Endothelial cell of umbilical vein (primary cell): ENCODE measurements around the gene TNPO1. TPM values are rescaled to one million over a fixed set of nuclear protein-coding genes. Genes with fewer than 3 reads are reported as not detected.

ENCODE experiments used
- Bru-seq: library from RNA; stranded (reverse); fragments of 400-500 nt; gene quantifications from one replicate; lab custom pipeline; 2021; lab: Mats Ljungman, UMichigan
- BruChase-seq, 2 experiments: library from RNA; stranded (reverse); fragments of 400-500 nt; gene quantifications; one replicate each; lab custom pipeline; 2021; lab: Mats Ljungman, UMichigan
- BruUV-seq: library from RNA; stranded (reverse); fragments of 400-500 nt; replicated peaks from 2 replicates; lab custom pipeline; 2021; lab: Mats Ljungman, UMichigan
- CTCF ChIA-PET: fragments of 300-600, 350-600 bp; sonication (Branson Sonifier 250); formaldehyde crosslinking; loops from one replicate; lab custom pipeline; 2021; ENCODE audit warnings: antibody characterized with exemption, inconsistent platforms; lab: Charles Lee
- POLR2A ChIA-PET: fragments of 300-600, 350-600 bp; sonication (Branson Sonifier 250); formaldehyde crosslinking; loops from one replicate; lab custom pipeline; 2021; ENCODE audit warnings: antibody characterized with exemption, inconsistent platforms; lab: Charles Lee
- DNase-seq: peaks from one replicate; pipeline ENCODE4 v3.0.0-alpha.2; 2011; ENCODE audit warnings: low read depth, low spot score
- FAIRE-seq: peaks from 2 replicates; lab custom pipeline; 2011; peaks lifted over from hg19 to GRCh38; lab: Jason Lieb, UNC
- H2AFZ ChIP-seq: 2 replicates; pipeline ENCODE4 v1.6.0; 2012; ENCODE audit warnings: low read depth, low read length, control low read depth, inconsistent platforms
- H3K27ac ChIP-seq: 2 replicates; pipeline ENCODE4 v1.5.1; 2011; ENCODE audit warnings: low read depth, mild to moderate bottlenecking, control low read depth, low read length, moderate library complexity; ENCODE audit not compliant: insufficient read depth
- H3K27me3 ChIP-seq, 2 experiments: 2 replicates each; pipeline versions ENCODE4 v1.6.0 to v1.6.1; 2011; ENCODE audit warnings: low read length in 2 of 2, mixed read lengths in 1 of 2; ENCODE audit not compliant: control insufficient read depth in 2 of 2, insufficient read depth in 2 of 2
- H3K36me3 ChIP-seq, 2 experiments: 2 replicates in 1 of 2; 3 replicates in 1 of 2; pipeline ENCODE4 v1.5.1; 2011; ENCODE audit warnings: low read length in 2 of 2, mild to moderate bottlenecking in 1 of 2, moderate library complexity in 1 of 2; ENCODE audit not compliant: control insufficient read depth in 2 of 2, insufficient read depth in 2 of 2; ENCODE audit errors: extremely low read depth in 1 of 2
- H3K4me1 ChIP-seq: 3 replicates; pipeline ENCODE4 v1.5.1; 2011; ENCODE audit warnings: mild to moderate bottlenecking, low read length; ENCODE audit not compliant: control insufficient read depth, insufficient read depth; ENCODE audit errors: extremely low read depth
- H3K4me2 ChIP-seq: 2 replicates; pipeline ENCODE4 v1.6.1; 2011; ENCODE audit warnings: low read length, control low read depth, mixed read lengths; ENCODE audit not compliant: insufficient read depth
- H3K4me3 ChIP-seq, 3 experiments: fragments of 200-600 bp in 1 of 3; sonication (generic), shearing (Covaris generic) in 1 of 3; replicated peaks in 1 of 3; 2 replicates each; pipeline ENCODE4 v1.5.1; 2011 to 2016; ENCODE audit warnings: control low read depth in 3 of 3, low read length in 3 of 3, mild to moderate bottlenecking in 2 of 3, inconsistent platforms in 1 of 3, low read depth in 1 of 3, moderate library complexity in 1 of 3; ENCODE audit not compliant: insufficient read depth in 1 of 3
- H3K79me2 ChIP-seq: 2 replicates; pipeline ENCODE4 v1.6.0; 2012; ENCODE audit warnings: low read length, inconsistent platforms; ENCODE audit not compliant: control insufficient read depth, insufficient read depth
- H3K9ac ChIP-seq: replicated peaks from 2 replicates; pipeline ENCODE3; 2011; ENCODE audit warnings: low read length, control low read depth; ENCODE audit not compliant: insufficient read depth; ENCODE audit errors: extremely low read depth
- H3K9me1 ChIP-seq: replicated peaks from 3 replicates; pipeline ENCODE4 v1.6.0; 2011; ENCODE audit warnings: mild to moderate bottlenecking, low read length; ENCODE audit not compliant: control insufficient read depth, insufficient read depth; ENCODE audit errors: extremely low read depth
- H3K9me3 ChIP-seq: replicated peaks from 2 replicates; pipeline ENCODE4 v1.5.1; 2012; ENCODE audit warnings: low read length, inconsistent platforms; ENCODE audit not compliant: control insufficient read depth, insufficient read depth
- H4K20me1 ChIP-seq: replicated peaks from 2 replicates; pipeline ENCODE3; 2011; ENCODE audit warnings: mild to moderate bottlenecking, low read length; ENCODE audit not compliant: control insufficient read depth, insufficient read depth; ENCODE audit errors: extremely low read depth
- EZH2 ChIP-seq: IDR thresholded peaks from 2 replicates; pipeline ENCODE4 v1.6.1; 2012; ENCODE audit warnings: borderline replicate concordance, low read depth, mild to moderate bottlenecking, moderate library complexity, low read length, inconsistent platforms; ENCODE audit not compliant: severe bottlenecking
- FOS ChIP-seq: IDR thresholded peaks from 2 replicates; pipeline ENCODE4 v1.6.1; 2011; ENCODE audit warnings: mild to moderate bottlenecking, low read length, moderate library complexity, borderline replicate concordance; ENCODE audit not compliant: insufficient read depth
- GATA2 ChIP-seq: IDR thresholded peaks from 2 replicates; pipeline ENCODE4 v1.7.0; 2011; ENCODE audit warnings: low read depth, mild to moderate bottlenecking, moderate library complexity, mixed read lengths, low read length; ENCODE audit not compliant: insufficient read length, insufficient read depth
- JUN ChIP-seq: IDR thresholded peaks from 2 replicates; pipeline ENCODE4 v1.6.1; 2011; ENCODE audit warnings: borderline replicate concordance, low read depth; ENCODE audit not compliant: insufficient read length, insufficient read depth
- MYC ChIP-seq: IDR thresholded peaks from one replicate; pipeline ENCODE4 v1.6.1; 2011; ENCODE audit warnings: mild to moderate bottlenecking, low read depth, low read length
- POLR2A ChIP-seq: IDR thresholded peaks from 2 replicates; pipeline ENCODE4 v1.6.1; 2012; ENCODE audit warnings: low read depth, mild to moderate bottlenecking, control low read depth, low read length
- POLR2AphosphoS5 ChIP-seq: IDR thresholded peaks from 2 replicates; pipeline ENCODE4 v1.6.1; 2012; ENCODE audit warnings: low read depth, mild to moderate bottlenecking, control low read depth, low read length, moderate library complexity; ENCODE audit not compliant: insufficient read depth
- dilution Hi-C: fragments of 300-500 bp; cut with MboI; formaldehyde crosslinking; loops from one replicate; pipeline ENCODE4 v1.15.0; 2019; ENCODE audit warnings: low sequenced_read_pairs; ENCODE audit not compliant: extremely low pct_ligation_motif_present
- intact Hi-C: fragments of 100-400 bp; cut with micrococcal nuclease; formaldehyde crosslinking; loops from one replicate; pipeline ENCODE4 v1.10.0; 2022
- long read RNA-seq: library from polyadenylated mRNA; stranded (forward); transcript quantifications from one replicate; pipeline ENCODE4 v2.0.0, GENCODE V29; 2021
- polyA minus RNA-seq, 3 experiments: library from RNA; depleted of rRNA, polyadenylated mRNA; stranded (reverse); fragments of >200 nt; gene quantifications; 1 replicate in 1 of 3; 2 replicates in 2 of 3; pipeline ENCODE4 v1.2.3, GENCODE V29; 2011
- polyA plus RNA-seq, 4 experiments: library from polyadenylated mRNA; depleted of rRNA in 3 of 4; stranded (reverse) in 3 of 4; unstranded in 1 of 4; fragments of >200 nt; gene quantifications; 2 replicates each; pipeline versions ENCODE4 v1.2.1 to v1.2.3, GENCODE V29; 2011 to 2012; ENCODE audit warnings: missing spikeins in 1 of 4
- total RNA-seq: library from RNA; stranded (reverse); gene quantifications from 2 replicates; pipeline ENCODE4 v1.2.3, GENCODE V29; 2021
- TF ChIP-seq, protein P1 (sequence below), 2 donors: IDR thresholded peaks; 1 replicate in 1 of 2; 2 replicates in 1 of 2; pipeline ENCODE4 v1.5.1; 2011; ENCODE audit warnings: low read length in 2 of 2, mild to moderate bottlenecking in 2 of 2, moderate library complexity in 2 of 2, control low read depth in 1 of 2, inconsistent platforms in 1 of 2, low read depth in 1 of 2; ENCODE audit not compliant: insufficient read depth in 1 of 2; ENCODE audit errors: extremely low read depth in 1 of 2
- TF ChIP-seq, protein P2 (sequence below): IDR thresholded peaks from 2 replicates; pipeline ENCODE4 v1.6.1; 2011; ENCODE audit not compliant: insufficient read depth, insufficient read length

TNPO1 gene
- total RNA-seq (242 and 298 TPM in 2 replicates), polyA plus RNA-seq (49.0 and 65.6 TPM in 2 replicates), polyA minus RNA-seq (356 and 415 TPM in 2 replicates), Bru-seq, nascent RNA (percentile 100 among the genes with signal in this experiment), BruChase-seq, experiment 1, labeled RNA remaining after a 6-hour chase (percentile 98 among the genes with signal in this experiment), BruChase-seq, experiment 2, labeled RNA remaining after a 2-hour chase (percentile 99 among the genes with signal in this experiment)
- 71.0 and 79.5 TPM in 2 replicates for polyA plus RNA-seq (2011; cell fraction: cytosol; rRNA removed)
- polyA plus RNA-seq (2011; cell fraction: nucleus; rRNA removed), result 124 and 164 TPM in 2 replicates
- 182 and 228 TPM in 2 replicates for polyA plus RNA-seq (2012)
- polyA minus RNA-seq (2011; cell fraction: cytosol; rRNA and poly(A)+ RNA removed), result 201 TPM
- 332 and 439 TPM in 2 replicates for polyA minus RNA-seq (2011; cell fraction: nucleus; rRNA and poly(A)+ RNA removed)
- long read RNA-seq, full-length matches to known transcripts, result 6 of 67 reads
- long read RNA-seq, partial matches to known transcripts, result 21 of 67 reads
- long read RNA-seq, other reads (novel, unspliced or antisense), result 40 of 67 reads

DNA sequence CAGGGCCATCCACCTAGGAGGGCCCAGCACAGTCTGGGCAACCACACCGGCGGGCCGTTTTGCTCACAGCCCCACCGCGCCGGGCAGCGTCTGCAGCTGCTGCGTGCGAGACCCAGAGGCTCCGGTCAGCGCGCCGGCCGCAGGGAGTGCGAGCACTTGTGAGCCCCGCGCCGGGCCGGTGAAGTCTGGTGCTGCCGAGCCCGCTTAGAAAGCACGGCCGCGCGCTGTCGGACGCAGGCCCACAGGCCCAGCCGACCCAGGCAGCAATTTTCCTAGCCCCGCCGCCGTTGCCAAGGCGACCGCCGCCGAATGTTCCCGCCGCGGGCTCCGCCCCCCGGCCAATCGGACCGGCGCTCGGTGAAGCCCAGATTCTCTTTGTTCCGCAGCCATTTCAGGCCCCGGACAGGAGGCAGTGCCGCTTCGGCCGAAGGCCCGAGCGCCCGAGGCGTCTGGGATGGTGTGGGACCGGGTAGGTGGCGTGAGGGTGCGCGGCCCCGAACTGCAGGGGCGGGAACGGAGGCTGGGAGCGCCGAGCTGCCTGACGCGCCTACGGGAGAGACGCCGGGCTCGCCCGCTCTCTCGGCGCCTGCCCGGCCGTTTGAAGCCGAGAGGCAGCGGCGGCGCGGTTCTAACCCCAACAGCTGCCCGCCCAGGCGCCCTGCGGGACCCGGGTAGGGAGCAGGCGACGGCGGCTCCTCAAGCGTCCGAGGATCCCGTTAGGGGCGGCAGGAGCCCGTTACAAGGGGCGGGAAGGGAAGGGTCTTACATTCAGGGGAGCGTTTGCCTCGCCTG is at the start of gene TNPO1:
Gene TNPO1, plus strand, starts transcription at position 378 of the 792 bp plus-strand sequence. Its CDS starts 77 bp downstream, at position 455.
- peak within 1 kb of the TSS; percentile 92 to 100 (median 100) for H3K4me3 ChIP-seq
- H4K20me1 ChIP-seq, result peaks cover 1% of the 10 kb centered on the region
- H2AFZ ChIP-seq, result peak within 1 kb of the TSS; percentile 98
- intact Hi-C loops (loop anchor here (1.0 to 10.0 kb wide), 5 partner anchors 205 to 496 kb away; partner anchors contain the start of genes MRPS27 and PTCD2), dilution Hi-C loops (loop anchor here (25.0 kb wide), 1 partner anchor 229 kb away; no protein-coding TSS in a partner anchor)
- H3K9ac ChIP-seq, result peak within 1 kb of the TSS; percentile 100
- ChIA-PET POLR2A (interaction anchor here (0.9 to 2.2 kb wide), 5 partner anchors 22 to 264 kb away, joined by 3 to 7 read pairs (median 4); no protein-coding TSS in a partner anchor), CTCF (interaction anchor here (1.0 to 5.1 kb wide), 5 partner anchors 17 to 450 kb away, joined by 3 to 134 read pairs (median 37); no protein-coding TSS in a partner anchor)
- peak; percentile 70 for FAIRE-seq
- H3K9me1 ChIP-seq, result no peaks in the 10 kb centered on the region
- H3K4me1 ChIP-seq, result peaks cover 43% of the 10 kb centered on the region
- DNase-seq, result peak; percentile 96
- H3K36me3 ChIP-seq, result peaks cover 0 to 3% of the 10 kb centered on the region in 2 experiments
- H3K27me3 ChIP-seq, result no peaks in the 10 kb centered on the region
- no TSS peak for BruUV-seq
- H3K9me3 ChIP-seq, result no peaks in the 10 kb centered on the region
- peak within 1 kb of the TSS; percentile 98 for H3K27ac ChIP-seq
- peak within 1 kb of the TSS; percentile 99 for H3K4me2 ChIP-seq
- TF ChIP-seq GATA2 (no peak), FOS (no peak), EZH2 (no peak), POLR2AphosphoS5 (peak; percentile 99), POLR2A (peak; percentile 99), MYC (no peak), JUN (no peak)
- TF ChIP-seq, protein P1, sequence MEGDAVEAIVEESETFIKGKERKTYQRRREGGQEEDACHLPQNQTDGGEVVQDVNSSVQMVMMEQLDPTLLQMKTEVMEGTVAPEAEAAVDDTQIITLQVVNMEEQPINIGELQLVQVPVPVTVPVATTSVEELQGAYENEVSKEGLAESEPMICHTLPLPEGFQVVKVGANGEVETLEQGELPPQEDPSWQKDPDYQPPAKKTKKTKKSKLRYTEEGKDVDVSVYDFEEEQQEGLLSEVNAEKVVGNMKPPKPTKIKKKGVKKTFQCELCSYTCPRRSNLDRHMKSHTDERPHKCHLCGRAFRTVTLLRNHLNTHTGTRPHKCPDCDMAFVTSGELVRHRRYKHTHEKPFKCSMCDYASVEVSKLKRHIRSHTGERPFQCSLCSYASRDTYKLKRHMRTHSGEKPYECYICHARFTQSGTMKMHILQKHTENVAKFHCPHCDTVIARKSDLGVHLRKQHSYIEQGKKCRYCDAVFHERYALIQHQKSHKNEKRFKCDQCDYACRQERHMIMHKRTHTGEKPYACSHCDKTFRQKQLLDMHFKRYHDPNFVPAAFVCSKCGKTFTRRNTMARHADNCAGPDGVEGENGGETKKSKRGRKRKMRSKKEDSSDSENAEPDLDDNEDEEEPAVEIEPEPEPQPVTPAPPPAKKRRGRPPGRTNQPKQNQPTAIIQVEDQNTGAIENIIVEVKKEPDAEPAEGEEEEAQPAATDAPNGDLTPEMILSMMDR (IDR thresholded peaks at IDR 0.05; ENCODE audit: extremely low read depth in 1 of 2, insufficient read depth in 1 of 2, low read depth in 1 of 2, low read length in 2 of 2), result no peak
- TF ChIP-seq, protein P2, sequence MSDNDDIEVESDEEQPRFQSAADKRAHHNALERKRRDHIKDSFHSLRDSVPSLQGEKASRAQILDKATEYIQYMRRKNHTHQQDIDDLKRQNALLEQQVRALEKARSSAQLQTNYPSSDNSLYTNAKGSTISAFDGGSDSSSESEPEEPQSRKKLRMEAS, result no peak
- peaks cover 50% of the 10 kb centered on the region for H3K79me2 ChIP-seq
